ENCODE results near the gene ZNF850.
"Not testable (repeated sequence)": the region's sequence is repeated elsewhere in the genome, so short reads cannot be mapped to it uniquely, and the experiment has no call there.

Gene ZNF850

DNA sequence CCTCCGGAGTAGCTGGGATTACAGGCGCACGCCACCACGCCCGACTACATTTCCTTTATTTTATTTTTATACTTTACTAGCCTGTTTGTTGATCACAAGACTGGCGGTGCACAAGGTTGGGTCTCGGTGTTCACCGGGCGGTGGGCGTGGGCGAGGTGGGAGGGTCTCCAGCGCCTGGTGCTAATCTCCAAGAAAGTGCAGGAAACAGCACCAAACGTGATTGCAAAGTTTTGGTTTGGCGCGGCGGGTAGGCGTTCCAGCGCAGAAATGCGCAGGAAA lies 24.0 kb upstream of the ZNF850 start:
- TF ChIP-seq POLR2A (IDR thresholded peaks at IDR 0.05; ENCODE audit: extremely low read depth, insufficient read length) (no peak), MYC (IDR thresholded peaks at IDR 0.05; ENCODE audit: low read depth, low read length) (no peak), CTCF (IDR thresholded peaks at IDR 0.05; ENCODE audit: low read depth, low read length) (no peak)
- TF ChIP-seq, protein P1, sequence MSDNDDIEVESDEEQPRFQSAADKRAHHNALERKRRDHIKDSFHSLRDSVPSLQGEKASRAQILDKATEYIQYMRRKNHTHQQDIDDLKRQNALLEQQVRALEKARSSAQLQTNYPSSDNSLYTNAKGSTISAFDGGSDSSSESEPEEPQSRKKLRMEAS (IDR thresholded peaks at IDR 0.05; ENCODE audit: low read depth, low read length), result no peak
- H3K4me3 ChIP-seq (ENCODE audit: low read depth, low read length), result no peak overlapping the region
- no peak for DNase-seq (ENCODE audit: low read depth)

GRCh38 chr19:36791420-36792141 lies 19.0 kb upstream of the ZNF850 start:
- not testable (repeated sequence) for DNase-seq (ENCODE audit: low read depth); H3K4me3 ChIP-seq (ENCODE audit: low read depth, low read length)

DNA sequence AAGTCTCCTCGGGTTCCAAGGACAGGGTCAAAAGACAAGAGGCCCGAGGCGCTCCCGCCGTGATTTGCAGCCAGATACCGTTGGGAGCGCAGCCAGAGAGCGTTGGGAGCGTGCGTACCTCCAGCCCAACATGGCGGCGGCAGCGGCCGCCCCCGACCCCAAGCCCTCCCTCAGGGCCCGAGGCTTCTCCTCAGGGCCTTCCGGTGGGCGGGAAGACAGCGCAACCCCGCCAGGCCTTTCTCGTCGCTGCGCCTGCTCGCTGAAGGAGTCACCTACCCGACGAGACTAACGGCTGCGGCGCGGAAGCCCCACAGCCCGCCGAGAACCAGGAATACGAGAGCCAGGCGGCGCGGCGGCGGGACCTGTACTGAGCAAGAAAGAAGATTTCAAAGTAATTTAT lies 3.2 kb upstream of the ZNF850 start:
- TF ChIP-seq, protein P1 (IDR thresholded peaks at IDR 0.05; ENCODE audit: low read depth, low read length), result no peak
- TF ChIP-seq MYC (IDR thresholded peaks at IDR 0.05; ENCODE audit: low read depth, low read length), result no peak
- TF ChIP-seq POLR2A (IDR thresholded peaks at IDR 0.05; ENCODE audit: extremely low read depth, insufficient read length), result no peak
- no peak for TF ChIP-seq CTCF (IDR thresholded peaks at IDR 0.05; ENCODE audit: low read depth, low read length)
- no peak overlapping the region for H3K4me3 ChIP-seq (ENCODE audit: low read depth, low read length)
- no peak for DNase-seq (ENCODE audit: low read depth)

- peak overlapping the region; percentile 94 for H3K4me3 ChIP-seq (ENCODE audit: low read depth, low read length)
- DNase-seq (ENCODE audit: low read depth), result no peak
- no peak for TF ChIP-seq MYC (IDR thresholded peaks at IDR 0.05; ENCODE audit: low read depth, low read length)
These were observed 594 bp upstream of the ZNF850 start for GRCh38 chr19:36773223-36773579.

- no peak for TF ChIP-seq CTCF (IDR thresholded peaks at IDR 0.05; ENCODE audit: low read depth, low read length)
- no peak for TF ChIP-seq POLR2A (IDR thresholded peaks at IDR 0.05; ENCODE audit: extremely low read depth, insufficient read length)
- no peak for TF ChIP-seq MYC (IDR thresholded peaks at IDR 0.05; ENCODE audit: low read depth, low read length)
- TF ChIP-seq, protein P1 (IDR thresholded peaks at IDR 0.05; ENCODE audit: low read depth, low read length), result no peak
- DNase-seq (ENCODE audit: low read depth), result peak; percentile 69
- H3K4me3 ChIP-seq (ENCODE audit: low read depth, low read length), result peak overlapping the region; percentile 94
These were observed 1.1 kb downstream of the ZNF850 start for GRCh38 chr19:36771261-36772231.

GRCh38 chr19:36750066-36750691 lies 22.4 kb downstream of the ZNF850 start:
- H3K4me3 ChIP-seq (ENCODE audit: low read depth, low read length), result no peak overlapping the region
- TF ChIP-seq POLR2A (IDR thresholded peaks at IDR 0.05; ENCODE audit: extremely low read depth, insufficient read length) (no peak), CTCF (IDR thresholded peaks at IDR 0.05; ENCODE audit: low read depth, low read length) (no peak), MYC (IDR thresholded peaks at IDR 0.05; ENCODE audit: low read depth, low read length) (no peak)
- TF ChIP-seq, protein P1 (IDR thresholded peaks at IDR 0.05; ENCODE audit: low read depth, low read length), result no peak
- no peak for DNase-seq (ENCODE audit: low read depth)

- not testable (repeated sequence) for DNase-seq (ENCODE audit: low read depth); H3K4me3 ChIP-seq (ENCODE audit: low read depth, low read length)
These were observed 23.0 kb downstream of the ZNF850 start for GRCh38 chr19:36749613-36750012.
